Mesenchymal stem cell (in vitro differentiated cells and primary cell): ENCODE measurements around the gene LAMP1.
A peak's percentile ranks its signal among the peaks of the same experiment; 100 is the strongest.

Experiments used
- DNase-seq: peaks from one replicate; pipeline ENCODE4 v3.0.0-alpha.2; 2013
- H2AFZ ChIP-seq: one replicate; pipeline ENCODE4 v1.6.1; 2013; ENCODE audit warnings: low read depth, mild to moderate bottlenecking, control low read depth, inconsistent platforms, low read length, moderate library complexity
- H2AK5ac ChIP-seq: 2 replicates; pipeline ENCODE4 v1.6.1; 2013; ENCODE audit warnings: low read length, moderate library complexity, mild to moderate bottlenecking, inconsistent platforms; ENCODE audit not compliant: severe bottlenecking
- H2BK120ac ChIP-seq: one replicate; pipeline ENCODE4 v1.6.1; 2013; ENCODE audit warnings: low read depth, mild to moderate bottlenecking, inconsistent platforms, low read length, moderate library complexity
- H2BK12ac ChIP-seq, 2 experiments: one replicate each; pipeline ENCODE4 v1.6.1; 2013; ENCODE audit warnings: inconsistent platforms in 2 of 2, low read length in 2 of 2, mild to moderate bottlenecking in 2 of 2, moderate library complexity in 2 of 2, control low read depth in 1 of 2
- H2BK15ac ChIP-seq: one replicate; pipeline ENCODE4 v1.6.1; 2013; ENCODE audit warnings: mild to moderate bottlenecking, low read depth, inconsistent platforms; ENCODE audit not compliant: poor library complexity, severe bottlenecking
- H2BK5ac ChIP-seq: 2 replicates; pipeline ENCODE4 v1.6.1; 2013; ENCODE audit warnings: low read depth, mild to moderate bottlenecking, low read length, control low read depth, inconsistent platforms; ENCODE audit not compliant: poor library complexity, severe bottlenecking
- H3K14ac ChIP-seq, 2 experiments: one replicate each; pipeline ENCODE4 v1.6.1; 2013; ENCODE audit warnings: inconsistent platforms in 2 of 2, low read length in 2 of 2, control low read depth in 1 of 2, mild to moderate bottlenecking in 1 of 2, moderate library complexity in 1 of 2
- H3K18ac ChIP-seq, 2 experiments: one replicate each; pipeline ENCODE4 v1.6.1; 2013; ENCODE audit warnings: inconsistent platforms in 2 of 2, low read length in 2 of 2, control low read depth in 1 of 2, low read depth in 1 of 2, mild to moderate bottlenecking in 1 of 2
- H3K23ac ChIP-seq, 2 experiments: one replicate each; pipeline ENCODE4 v1.6.1; 2013; ENCODE audit warnings: inconsistent platforms in 2 of 2, low read length in 2 of 2, mild to moderate bottlenecking in 2 of 2, moderate library complexity in 2 of 2, control low read depth in 1 of 2
- H3K27ac ChIP-seq: 2 replicates; pipeline ENCODE4 v1.5.1; 2013; ENCODE audit warnings: mild to moderate bottlenecking, moderate library complexity, low read length, control low read depth, inconsistent platforms; ENCODE audit not compliant: poor library complexity, severe bottlenecking
- H3K27me3 ChIP-seq, 2 experiments: 2 replicates each; pipeline versions ENCODE4 v1.6.1 to v1.7.0; 2013; ENCODE audit warnings: low read length in 2 of 2, mild to moderate bottlenecking in 2 of 2, moderate library complexity in 2 of 2, control low read depth in 1 of 2, inconsistent platforms in 1 of 2; ENCODE audit not compliant: control insufficient read depth in 1 of 2, insufficient read depth in 1 of 2
- H3K36me3 ChIP-seq, 2 experiments: 2 replicates each; pipeline versions ENCODE4 v1.6.1 to v1.7.0; 2013; ENCODE audit warnings: low read length in 2 of 2, control low read depth in 1 of 2, inconsistent platforms in 1 of 2, low read depth in 1 of 2, mild to moderate bottlenecking in 1 of 2; ENCODE audit not compliant: insufficient read depth in 2 of 2, control insufficient read depth in 1 of 2
- H3K4ac ChIP-seq, 2 experiments: one replicate each; pipeline ENCODE4 v1.6.1; 2013; ENCODE audit warnings: inconsistent platforms in 2 of 2, low read length in 2 of 2, mild to moderate bottlenecking in 2 of 2, moderate library complexity in 2 of 2, control low read depth in 1 of 2, low read depth in 1 of 2
- H3K4me1 ChIP-seq: 2 replicates; pipeline ENCODE4 v1.6.1; 2013; ENCODE audit warnings: low read depth, low read length, control low read depth; ENCODE audit not compliant: control insufficient read depth, insufficient read depth
- H3K4me2 ChIP-seq: 2 replicates; pipeline ENCODE4 v1.6.1; 2013; ENCODE audit warnings: low read length, mild to moderate bottlenecking, inconsistent platforms; ENCODE audit not compliant: poor library complexity, severe bottlenecking
- H3K4me3 ChIP-seq, 2 experiments: 2 replicates each; pipeline versions ENCODE4 v1.5.1 to v1.7.0; 2013; ENCODE audit warnings: low read length in 2 of 2, mild to moderate bottlenecking in 2 of 2, control low read depth in 1 of 2, low read depth in 1 of 2; ENCODE audit not compliant: insufficient read depth in 1 of 2
- H3K79me1 ChIP-seq: replicated peaks from 2 replicates; pipeline ENCODE4 v1.6.1; 2013; ENCODE audit warnings: mild to moderate bottlenecking, control low read depth, low read length, inconsistent platforms; ENCODE audit not compliant: poor library complexity, severe bottlenecking
- H3K9ac ChIP-seq: 2 replicates; pipeline ENCODE4 v1.7.0; 2013; ENCODE audit warnings: mild to moderate bottlenecking, low read length, moderate library complexity
- H3K9me3 ChIP-seq: 2 replicates; pipeline ENCODE4 v1.7.0; 2013; ENCODE audit warnings: mild to moderate bottlenecking, low read length; ENCODE audit not compliant: control insufficient read depth
- H4K8ac ChIP-seq: one replicate; pipeline ENCODE4 v1.6.1; 2013; ENCODE audit warnings: inconsistent platforms, mild to moderate bottlenecking, low read length, moderate library complexity
- H4K91ac ChIP-seq: one replicate; pipeline ENCODE4 v1.6.1; 2013; ENCODE audit warnings: mild to moderate bottlenecking, low read length, inconsistent platforms
- WGBS: methylation state at CpG from one replicate; pipeline ENCODE4 v1.1.7; 2013; ENCODE audit warnings: mixed read lengths; 5-methylcytosine and 5-hydroxymethylcytosine counted together

The LAMP1 gene

GRCh38 chr13:113297370-113298042 is 467 bp downstream of the LAMP1 start:
- Histone ChIP-seq H3K9me3 (no peaks in the 10 kb centered on the region), H2BK15ac (peak overlapping the region; percentile 57), H2BK12ac (no peak overlapping the region), H3K27me3 (no peaks in the 10 kb centered on the region), H3K4me2 (peak overlapping the region; percentile 74), H3K4me3 (peak overlapping the region; percentile 89 to 100), H3K14ac (peak overlapping the region in 1 of 2 experiments; percentile 9), H3K27ac (peak overlapping the region; percentile 38), H2BK120ac (peak overlapping the region; percentile 54), H3K9ac (peak overlapping the region; percentile 97), H2AK5ac (no peak overlapping the region), H4K91ac (peak overlapping the region; percentile 97), H2BK5ac (peak overlapping the region; percentile 22), H3K4me1 (peaks cover 8% of the 10 kb centered on the region), H3K23ac (no peak overlapping the region), H3K4ac (peak overlapping the region; percentile 91 to 92), H3K18ac (peak overlapping the region; percentile 94), H3K79me1 (no peaks in the 10 kb centered on the region), H4K8ac (peak overlapping the region; percentile 91), H2AFZ (peak overlapping the region; percentile 87), H3K36me3 (no peaks in the 10 kb centered on the region)
- peak; percentile 51 for DNase-seq
- under 1% methylated on average over 55 of the region's 58 CpGs for whole genome bisulfite sequencing

DNA sequence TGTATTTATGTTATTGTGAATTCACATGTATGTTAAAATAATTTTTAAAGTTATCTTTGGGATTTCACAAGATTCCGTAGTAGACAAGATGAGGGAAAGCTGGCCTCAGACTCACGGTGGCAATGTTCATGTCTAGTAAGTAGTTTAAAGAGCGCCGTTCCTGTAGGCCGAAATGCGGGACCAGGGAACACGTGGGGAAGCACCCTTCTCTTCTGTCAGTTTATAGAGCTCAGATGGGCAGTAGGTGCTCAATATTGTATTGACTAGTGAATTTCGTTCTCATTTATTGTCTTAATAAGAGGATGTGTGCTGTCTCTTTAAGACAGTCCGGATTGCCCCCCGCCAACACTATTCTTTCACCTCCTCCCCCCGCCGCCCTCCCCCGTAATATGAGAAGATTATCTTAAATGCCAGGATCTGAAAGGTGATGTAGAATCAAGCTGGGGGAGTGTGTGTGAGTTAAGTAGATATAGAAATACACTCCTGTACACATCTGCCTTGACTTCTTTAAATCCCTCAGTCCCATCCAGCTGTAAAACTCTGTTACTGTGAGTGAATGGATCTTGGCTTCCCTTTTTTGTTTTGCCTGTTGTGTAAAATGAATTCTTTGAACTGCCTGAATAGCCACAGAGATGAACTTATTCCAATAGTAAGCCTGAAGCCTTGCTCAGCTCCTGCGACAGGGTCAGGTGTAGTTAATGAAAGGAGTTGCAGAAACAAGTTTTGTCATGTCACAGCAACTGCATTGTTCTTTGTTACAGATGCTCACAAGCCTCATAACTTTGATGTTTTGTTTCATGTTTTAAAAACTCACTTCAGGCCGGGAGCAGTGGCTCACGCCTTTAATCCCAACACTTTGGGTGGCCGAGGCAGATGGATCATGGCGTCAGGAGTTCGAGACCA is 1.3 kb downstream of the LAMP1 start:
- no peak overlapping the region for H3K18ac ChIP-seq
- peak overlapping the region; percentile 74 for H3K4me2 ChIP-seq
- H3K23ac ChIP-seq: no peak overlapping the region
- H4K8ac ChIP-seq: no peak overlapping the region
- no peak overlapping the region for H2AK5ac ChIP-seq
- 67% methylated on average over 10 of the region's 19 CpGs for WGBS
- H2BK120ac ChIP-seq: no peak overlapping the region
- H3K36me3 ChIP-seq: peaks cover 5 to 6% of the 10 kb centered on the region in 2 experiments
- no peaks in the 10 kb centered on the region for H3K27me3 ChIP-seq
- H3K79me1 ChIP-seq: no peaks in the 10 kb centered on the region
- H2AFZ ChIP-seq: no peak overlapping the region
- H2BK12ac ChIP-seq: no peak overlapping the region
- peak overlapping the region; percentile 89 to 100 for H3K4me3 ChIP-seq
- no peak for DNase-seq
- no peak overlapping the region for H3K4ac ChIP-seq
- no peak overlapping the region for H2BK5ac ChIP-seq
- no peak overlapping the region for H3K14ac ChIP-seq
- peak overlapping the region; percentile 97 for H3K9ac ChIP-seq
- H3K27ac ChIP-seq: peak overlapping the region; percentile 38
- H2BK15ac ChIP-seq: no peak overlapping the region
- H3K4me1 ChIP-seq: peaks cover 10% of the 10 kb centered on the region
- H4K91ac ChIP-seq: no peak overlapping the region
- H3K9me3 ChIP-seq: no peaks in the 10 kb centered on the region

GRCh38 chr13:113299951-113300350 is 2.9 kb downstream of the LAMP1 start:
- H2AFZ ChIP-seq: no peak overlapping the region
- H2BK15ac ChIP-seq: no peak overlapping the region
- H3K79me1 ChIP-seq: no peaks in the 10 kb centered on the region
- peak overlapping the region; percentile 7 for H3K9ac ChIP-seq
- H4K91ac ChIP-seq: no peak overlapping the region
- H3K4me2 ChIP-seq: no peak overlapping the region
- H3K4me3 ChIP-seq: no peak overlapping the region
- H2BK120ac ChIP-seq: no peak overlapping the region
- H3K4ac ChIP-seq: no peak overlapping the region
- H2AK5ac ChIP-seq: no peak overlapping the region
- H4K8ac ChIP-seq: no peak overlapping the region
- no peak overlapping the region for H2BK12ac ChIP-seq
- WGBS: 93% methylated on average over 7 of the region's 7 CpGs
- no peaks in the 10 kb centered on the region for H3K9me3 ChIP-seq
- H3K14ac ChIP-seq: no peak overlapping the region
- no peak overlapping the region for H3K18ac ChIP-seq
- no peaks in the 10 kb centered on the region for H3K27me3 ChIP-seq
- H3K23ac ChIP-seq: no peak overlapping the region
- DNase-seq: peak; percentile 33
- no peak overlapping the region for H3K27ac ChIP-seq
- H3K36me3 ChIP-seq: peaks cover 5 to 7% of the 10 kb centered on the region in 2 experiments
- no peak overlapping the region for H2BK5ac ChIP-seq
- peaks cover 12% of the 10 kb centered on the region for H3K4me1 ChIP-seq

DNA sequence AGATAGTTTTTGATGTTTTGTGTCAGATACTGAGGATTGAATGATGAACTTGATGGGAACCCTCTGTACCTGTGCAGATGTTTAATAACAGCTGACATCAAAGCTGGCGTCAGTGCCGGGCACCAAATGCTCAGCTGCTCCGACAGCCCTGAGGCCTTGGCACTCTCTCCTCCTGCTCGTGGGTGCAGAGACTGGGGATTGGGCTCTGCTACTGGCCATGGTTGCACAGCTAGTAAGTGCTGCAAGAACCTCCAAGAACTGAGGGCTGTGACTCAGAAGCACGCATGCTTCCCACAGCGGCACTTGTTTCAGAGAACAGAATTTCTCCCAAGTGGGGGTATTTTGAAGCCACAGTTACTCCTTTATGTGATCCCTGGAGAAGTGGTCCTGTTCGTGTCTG is 5.9 kb downstream of the LAMP1 start:
- Histone ChIP-seq H3K4me2 (no peak overlapping the region), H2BK5ac (no peak overlapping the region), H3K4me1 (peaks cover 14% of the 10 kb centered on the region), H2BK15ac (no peak overlapping the region), H3K36me3 (peaks cover 5 to 7% of the 10 kb centered on the region in 2 experiments), H3K9me3 (no peaks in the 10 kb centered on the region), H2BK12ac (no peak overlapping the region), H3K27me3 (no peaks in the 10 kb centered on the region), H3K18ac (no peak overlapping the region), H2AK5ac (no peak overlapping the region), H4K8ac (no peak overlapping the region), H3K23ac (no peak overlapping the region), H3K79me1 (peaks cover 2% of the 10 kb centered on the region), H3K27ac (no peak overlapping the region), H2AFZ (no peak overlapping the region), H3K9ac (no peak overlapping the region), H2BK120ac (no peak overlapping the region), H4K91ac (no peak overlapping the region), H3K14ac (no peak overlapping the region), H3K4me3 (no peak overlapping the region), H3K4ac (no peak overlapping the region)
- no peak for DNase-seq
- 95% methylated on average over 7 of the region's 7 CpGs for WGBS
